IPS DF 6.9 (cell line): ENCODE data around the gene IMMP2L.

ENCODE experiments used
- DNase-seq: peaks from one replicate; pipeline ENCODE4 v3.0.0-alpha.2; 2013; ENCODE audit warnings: low read depth, low spot score
- H3K27ac ChIP-seq: one replicate; pipeline ENCODE4 v1.5.1; 2013; ENCODE audit warnings: low read length, control low read depth
- H3K27me3 ChIP-seq: 2 replicates; pipeline ENCODE4 v1.6.1; 2013; ENCODE audit warnings: mild to moderate bottlenecking, low read length; ENCODE audit not compliant: control insufficient read depth, insufficient read depth
- H3K36me3 ChIP-seq: 2 replicates; pipeline ENCODE4 v1.6.1; 2013; ENCODE audit warnings: low read length; ENCODE audit not compliant: control insufficient read depth, insufficient read depth
- H3K4me1 ChIP-seq: 2 replicates; pipeline ENCODE4 v1.6.1; 2013; ENCODE audit warnings: low read length; ENCODE audit not compliant: control insufficient read depth, insufficient read depth
- H3K4me3 ChIP-seq: 2 replicates; pipeline ENCODE4 v1.5.1; 2013; ENCODE audit warnings: mild to moderate bottlenecking, low read length
- H3K9me3 ChIP-seq: 2 replicates; pipeline ENCODE4 v1.6.1; 2013; ENCODE audit warnings: low read length, inconsistent platforms; ENCODE audit not compliant: control insufficient read depth, insufficient read depth
- WGBS: extraction: QIAGEN DNeasy Blood & Tissue Kit; methylation state at CpG from one replicate; pipeline ENCODE4 v1.1.7; 2013; ENCODE audit warnings: mixed read lengths, missing lambda C conversion rate; ENCODE audit not compliant: insufficient read length, insufficient coverage; 5-methylcytosine and 5-hydroxymethylcytosine counted together

IMMP2L gene

GRCh38 chr7:111174510-111174909, 387.8 kb downstream of the IMMP2L start:
- H3K4me3 ChIP-seq = no peak overlapping the region
- H3K9me3 ChIP-seq = no peaks in the 10 kb centered on the region
- no CpG with 5 or more reads among the region's 3 CpGs for WGBS
- H3K4me1 ChIP-seq = no peaks in the 10 kb centered on the region
- H3K27ac ChIP-seq = no peak overlapping the region
- DNase-seq = no peak
- H3K27me3 ChIP-seq = no peaks in the 10 kb centered on the region
- no peaks in the 10 kb centered on the region for H3K36me3 ChIP-seq

- WGBS = no CpG with 5 or more reads among the region's 2 CpGs
- no peak overlapping the region for H3K27ac ChIP-seq
- no peaks in the 10 kb centered on the region for H3K4me1 ChIP-seq
- no peaks in the 10 kb centered on the region for H3K36me3 ChIP-seq
- H3K9me3 ChIP-seq = no peaks in the 10 kb centered on the region
- DNase-seq = no peak
- H3K27me3 ChIP-seq = no peaks in the 10 kb centered on the region
- no peak overlapping the region for H3K4me3 ChIP-seq
Observed at GRCh38 chr7:111173990-111174389, 388.3 kb downstream of the IMMP2L start.

GRCh38 chr7:111173528-111173927, 388.8 kb downstream of the IMMP2L start:
- H3K4me3 ChIP-seq = no peak overlapping the region
- H3K9me3 ChIP-seq = no peaks in the 10 kb centered on the region
- WGBS = no CpG with 5 or more reads among the region's 2 CpGs
- H3K36me3 ChIP-seq = no peaks in the 10 kb centered on the region
- H3K27me3 ChIP-seq = no peaks in the 10 kb centered on the region
- H3K4me1 ChIP-seq = no peaks in the 10 kb centered on the region
- DNase-seq = no peak
- no peak overlapping the region for H3K27ac ChIP-seq

- Histone ChIP-seq H3K9me3 (no peaks in the 10 kb centered on the region), H3K4me3 (no peak overlapping the region), H3K27ac (no peak overlapping the region), H3K4me1 (no peaks in the 10 kb centered on the region), H3K36me3 (no peaks in the 10 kb centered on the region), H3K27me3 (no peaks in the 10 kb centered on the region)
- WGBS = no CpG with 5 or more reads among the region's 2 CpGs
- DNase-seq = no peak
Observed at GRCh38 chr7:111172564-111173257, 389.6 kb downstream of the IMMP2L start.

DNA sequence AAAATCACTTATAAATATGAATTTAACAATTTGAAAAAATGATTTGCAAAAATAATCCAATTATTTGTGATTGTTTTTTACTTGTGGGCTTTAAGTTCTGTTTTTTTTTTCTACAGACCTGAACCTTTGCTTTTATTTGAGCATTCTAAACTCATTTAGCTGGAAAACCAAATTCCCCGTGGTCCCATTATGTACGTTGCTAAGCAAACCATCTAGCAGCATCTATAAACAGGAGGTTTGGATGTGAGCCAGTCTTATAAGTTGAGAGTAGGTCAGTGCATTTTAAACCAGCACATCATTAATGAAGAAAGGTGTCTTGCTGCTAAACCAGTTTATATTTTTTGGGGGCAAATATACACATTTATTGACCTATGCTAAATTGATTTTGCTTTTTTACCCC, 394.1 kb downstream of the IMMP2L start:
- H3K4me1 ChIP-seq = no peaks in the 10 kb centered on the region
- DNase-seq = no peak
- H3K27ac ChIP-seq = no peak overlapping the region

DNA sequence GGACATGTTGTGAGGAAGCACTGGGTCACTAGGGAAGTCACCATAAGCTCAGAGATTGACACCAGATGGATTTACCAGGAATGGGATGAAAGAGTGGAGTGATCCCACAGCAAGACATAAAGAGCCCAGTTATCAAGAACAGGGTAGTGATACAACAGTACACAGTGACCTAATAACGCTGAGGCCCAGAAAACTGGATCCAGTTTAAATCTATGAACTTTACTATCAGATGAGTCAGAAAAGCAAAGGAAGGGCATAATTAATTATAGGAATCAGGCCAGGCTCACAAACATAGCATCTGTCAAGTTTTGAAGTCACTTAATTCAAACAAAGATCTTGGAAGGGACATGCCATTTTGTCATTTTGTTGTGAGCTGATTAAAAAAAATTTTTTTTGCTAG, 397.9 kb downstream of the IMMP2L start:
- Histone ChIP-seq H3K4me1 (no peaks in the 10 kb centered on the region), H3K9me3 (no peaks in the 10 kb centered on the region), H3K27me3 (no peaks in the 10 kb centered on the region), H3K27ac (no peak overlapping the region), H3K4me3 (no peak overlapping the region), H3K36me3 (no peaks in the 10 kb centered on the region)
- DNase-seq = no peak
- WGBS = no CpG with 5 or more reads among the region's 1 CpG

More for the DNA sequence above, 394.1 kb downstream of the IMMP2L start:
- H3K9me3 ChIP-seq = no peaks in the 10 kb centered on the region
- no CpG with 5 or more reads among the region's 2 CpGs for WGBS
- H3K36me3 ChIP-seq = no peaks in the 10 kb centered on the region
- H3K4me3 ChIP-seq = no peak overlapping the region
- no peaks in the 10 kb centered on the region for H3K27me3 ChIP-seq

DNA sequence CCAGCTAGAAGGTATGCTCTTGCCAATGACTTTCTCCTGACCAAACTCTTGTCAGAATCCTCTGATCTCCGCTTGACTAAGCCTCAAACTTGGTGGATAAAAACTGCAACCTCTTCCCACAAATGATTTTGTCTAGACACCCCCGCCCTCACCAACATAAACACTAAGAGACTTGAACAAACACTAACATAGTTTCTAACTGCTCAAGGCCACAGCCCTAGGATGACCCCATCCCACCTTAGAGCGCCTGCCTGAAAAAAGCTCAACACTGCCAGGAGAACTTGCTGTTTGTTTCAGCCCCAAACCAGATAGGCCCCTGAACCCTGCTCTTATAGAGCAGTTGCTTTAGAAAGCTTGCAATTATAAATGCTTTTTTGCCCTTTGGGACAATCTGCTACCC, 399.6 kb downstream of the IMMP2L start:
- Histone ChIP-seq H3K27me3 (no peaks in the 10 kb centered on the region), H3K9me3 (no peaks in the 10 kb centered on the region), H3K36me3 (no peaks in the 10 kb centered on the region), H3K27ac (no peak overlapping the region), H3K4me1 (no peaks in the 10 kb centered on the region), H3K4me3 (no peak overlapping the region)
- DNase-seq = no peak
- no CpG with 5 or more reads among the region's 3 CpGs for WGBS

GRCh38 chr7:111160297-111160696, 402.0 kb downstream of the IMMP2L start:
- Histone ChIP-seq H3K4me3 (no peak overlapping the region), H3K36me3 (no peaks in the 10 kb centered on the region), H3K27me3 (no peaks in the 10 kb centered on the region), H3K4me1 (no peaks in the 10 kb centered on the region), H3K27ac (no peak overlapping the region), H3K9me3 (no peaks in the 10 kb centered on the region)
- DNase-seq = no peak

- no peak overlapping the region for H3K4me3 ChIP-seq
- no peaks in the 10 kb centered on the region for H3K4me1 ChIP-seq
- H3K36me3 ChIP-seq = no peaks in the 10 kb centered on the region
- no peak for DNase-seq
- no peaks in the 10 kb centered on the region for H3K9me3 ChIP-seq
- H3K27me3 ChIP-seq = no peaks in the 10 kb centered on the region
- no peak overlapping the region for H3K27ac ChIP-seq
Observed at GRCh38 chr7:111159426-111159825, 402.9 kb downstream of the IMMP2L start.

- Histone ChIP-seq H3K4me1 (no peaks in the 10 kb centered on the region), H3K4me3 (no peak overlapping the region), H3K27me3 (no peaks in the 10 kb centered on the region), H3K36me3 (no peaks in the 10 kb centered on the region), H3K9me3 (no peaks in the 10 kb centered on the region), H3K27ac (no peak overlapping the region)
- no CpG with 5 or more reads among the region's 1 CpG for WGBS
- DNase-seq = no peak
Observed at GRCh38 chr7:111150709-111151108, 411.6 kb downstream of the IMMP2L start.

DNA sequence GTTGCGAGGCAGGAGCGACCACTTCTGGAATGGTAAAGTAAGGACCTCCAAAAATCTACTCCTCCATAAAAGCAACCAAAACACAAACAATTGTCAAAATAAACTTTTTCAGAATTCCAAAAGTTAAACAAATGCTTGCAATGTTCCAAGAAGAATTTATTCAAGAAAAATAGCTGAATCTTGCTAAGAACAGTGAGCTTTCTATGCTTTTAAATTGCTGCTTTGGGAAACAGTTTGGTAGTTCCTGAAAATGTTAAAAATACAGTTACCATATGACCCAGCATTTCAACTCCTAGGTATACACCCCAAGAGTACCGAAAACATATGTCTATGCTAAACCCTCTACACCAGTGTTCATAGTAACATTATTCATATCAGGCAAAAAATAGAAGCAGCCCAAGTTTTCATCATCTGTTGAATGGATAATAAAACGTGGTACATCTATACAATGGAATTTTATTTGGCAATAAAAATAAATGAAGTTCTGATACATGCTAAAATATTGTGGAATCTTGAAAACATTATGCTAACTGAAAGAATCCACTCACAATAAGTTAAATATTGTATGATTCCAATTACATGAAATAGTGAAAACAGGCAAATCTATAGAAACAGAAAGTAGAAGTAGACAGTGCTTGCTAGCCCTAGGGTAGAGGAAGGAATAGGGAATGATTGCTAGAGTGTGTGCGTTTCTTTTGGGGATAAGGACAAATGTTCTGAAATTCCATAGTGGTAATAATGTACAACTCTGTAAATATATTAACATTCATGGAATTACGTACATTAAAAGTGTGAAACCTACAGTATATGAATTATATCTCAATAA, 414.4 kb downstream of the IMMP2L start:
- no peaks in the 10 kb centered on the region for H3K36me3 ChIP-seq
- H3K27ac ChIP-seq = no peak overlapping the region
- no peak for DNase-seq
- no peaks in the 10 kb centered on the region for H3K27me3 ChIP-seq
- no peaks in the 10 kb centered on the region for H3K4me1 ChIP-seq
- H3K9me3 ChIP-seq = no peaks in the 10 kb centered on the region
- no CpG with 5 or more reads among the region's 6 CpGs for WGBS
- no peak overlapping the region for H3K4me3 ChIP-seq
